CD4-positive, alpha-beta T cell treated with Interferon alpha-2 for 1 hour (primary cell): ENCODE measurements around the gene DGKZ.

ENCODE experiments used
- DNase-seq, 2 donors: peaks; one replicate each; pipeline ENCODE4 v3.0.0-alpha.2; 2020 to 2022

The DGKZ gene

DNA sequence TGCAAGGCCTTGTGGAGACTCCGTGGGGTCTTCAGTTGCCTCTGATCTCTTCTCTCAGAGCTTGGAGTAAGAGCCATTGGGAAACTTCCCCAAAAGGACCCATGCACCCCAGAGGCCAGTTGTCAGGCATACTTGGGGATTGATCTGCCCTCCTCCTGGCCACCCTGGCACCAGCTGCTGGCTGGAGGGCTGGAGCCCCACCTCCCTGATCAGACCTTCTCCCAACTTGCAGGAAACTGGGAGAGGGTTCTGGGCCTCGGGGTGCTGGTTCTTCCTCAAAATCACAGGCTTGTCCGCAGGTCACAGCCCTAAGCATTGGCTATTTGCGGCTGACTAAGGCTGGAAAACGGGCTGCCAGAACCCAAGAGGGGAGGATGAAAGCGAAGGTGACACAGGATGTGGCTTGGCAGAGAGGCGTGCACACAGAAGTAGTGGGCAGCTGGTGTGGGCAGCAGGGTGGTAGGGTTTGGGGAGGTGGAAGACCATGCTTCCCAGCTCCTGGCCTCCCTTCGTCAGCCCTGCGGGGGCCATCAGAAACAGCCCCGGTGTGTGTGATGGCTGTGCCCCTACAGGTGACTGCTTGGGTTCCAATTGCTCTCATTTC lies 1.3 kb upstream of the DGKZ start:
- peak in 1 of 2 donors; percentile 44 for DNase-seq

DNA sequence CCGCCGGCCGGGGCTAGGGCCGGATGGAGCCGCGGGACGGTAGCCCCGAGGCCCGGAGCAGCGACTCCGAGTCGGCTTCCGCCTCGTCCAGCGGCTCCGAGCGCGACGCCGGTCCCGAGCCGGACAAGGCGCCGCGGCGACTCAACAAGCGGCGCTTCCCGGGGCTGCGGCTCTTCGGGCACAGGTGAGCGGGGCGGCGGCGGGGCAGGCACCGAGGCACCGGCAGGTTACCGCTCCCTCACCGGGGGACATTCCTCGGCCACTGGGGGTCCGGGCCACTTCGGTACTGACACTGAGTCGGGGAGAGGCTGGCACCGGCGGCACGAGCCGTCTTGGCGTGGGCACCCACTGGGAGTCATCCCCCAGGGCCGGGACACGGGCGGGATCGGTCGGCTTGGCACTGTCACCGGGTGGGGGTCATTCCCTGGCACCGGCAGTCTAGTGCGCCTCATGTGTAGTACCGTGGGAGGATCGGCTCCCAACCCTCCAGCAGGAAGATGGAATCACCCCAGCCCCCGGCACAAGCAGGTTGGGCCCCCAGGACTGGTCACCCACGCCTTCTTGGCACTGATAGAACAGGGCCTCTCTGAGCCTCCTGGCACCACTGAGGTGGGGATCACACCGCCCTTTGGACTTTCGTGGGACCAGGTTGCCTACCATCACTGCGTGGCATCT lies 511 bp downstream of the DGKZ start:
- DNase-seq: no peak

DNA sequence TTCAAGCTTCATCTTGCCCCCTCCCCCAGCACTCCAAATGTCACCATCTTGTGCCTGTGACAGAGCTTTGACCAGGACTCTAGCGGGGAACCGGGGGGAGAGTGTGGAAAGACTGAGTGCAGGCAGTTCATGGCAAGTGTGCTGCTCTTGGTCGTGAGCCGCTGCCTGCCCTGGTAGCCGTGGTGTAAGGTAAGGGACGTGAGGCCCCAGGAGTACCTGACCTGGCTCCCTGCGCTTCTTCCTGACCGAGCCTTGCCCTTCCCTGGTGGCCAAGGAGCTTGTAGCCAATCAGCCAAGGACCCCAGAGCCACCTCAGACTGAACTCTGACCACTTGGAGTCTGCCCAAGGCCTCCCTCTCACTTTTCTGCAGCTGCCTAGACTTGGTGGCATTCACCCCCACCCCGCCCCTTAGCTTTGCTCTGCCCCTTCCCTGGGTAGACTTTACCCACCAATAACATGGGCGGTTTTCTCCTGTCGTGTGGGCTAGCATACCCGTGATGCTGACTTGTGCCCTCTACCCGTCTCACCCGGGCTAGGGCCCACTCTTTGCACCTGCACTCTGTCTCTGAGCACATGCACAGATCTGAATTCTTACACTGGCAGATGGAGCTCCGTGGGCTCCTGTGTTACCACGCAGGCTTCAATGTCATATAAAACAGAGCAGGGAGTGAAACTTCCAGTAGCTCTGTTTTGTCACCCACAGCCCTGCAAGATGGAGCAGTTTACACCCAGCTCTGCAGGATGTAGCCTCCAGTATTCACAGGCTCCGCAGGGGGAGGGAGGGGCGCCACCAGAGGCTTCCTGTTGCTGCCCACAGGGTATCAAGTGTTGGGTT lies 1.5 kb downstream of the DGKZ start:
- DNase-seq: peak; percentile 31 to 72

DNA sequence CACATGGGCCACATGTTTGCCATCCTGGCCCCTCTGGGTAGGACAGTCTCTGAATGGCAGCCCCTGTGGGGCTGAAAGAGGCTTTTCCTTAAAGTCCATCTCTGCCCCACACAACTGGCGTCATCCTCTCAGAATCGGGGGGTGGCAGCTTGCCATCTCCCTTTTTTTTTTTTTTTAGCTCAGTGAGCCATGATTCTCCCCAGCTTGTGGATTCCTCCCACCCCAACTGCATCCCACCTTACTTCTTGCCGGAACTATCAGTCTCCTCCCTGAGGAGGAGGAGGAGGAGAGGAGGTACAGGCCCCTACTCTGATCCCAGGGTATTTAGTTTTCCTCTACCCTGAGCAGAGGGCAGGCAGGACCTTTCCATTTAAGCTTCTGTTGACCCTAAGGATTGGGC lies 3.4 kb downstream of the DGKZ start:
- no peak for DNase-seq

DNA sequence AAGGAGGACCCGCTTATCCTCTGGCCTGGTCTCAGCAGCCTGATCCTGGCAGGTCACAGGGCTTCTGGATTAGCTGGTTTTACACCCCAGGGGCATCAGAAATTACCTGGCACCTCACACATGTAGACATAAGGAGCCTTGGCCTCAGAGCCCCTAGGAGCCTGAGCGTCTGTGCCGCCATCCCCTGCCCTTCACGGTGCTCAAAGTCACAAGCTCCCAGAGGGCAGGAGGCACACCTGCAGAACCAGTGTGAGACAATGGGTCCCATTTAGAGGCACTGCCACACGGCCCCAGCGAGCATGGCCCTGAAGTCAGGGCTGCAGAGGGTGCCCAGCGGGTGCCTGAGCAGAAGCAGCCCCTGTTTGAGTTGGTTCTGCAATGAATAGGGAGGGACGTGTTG lies 3.9 kb downstream of the DGKZ start:
- no peak for DNase-seq

DNA sequence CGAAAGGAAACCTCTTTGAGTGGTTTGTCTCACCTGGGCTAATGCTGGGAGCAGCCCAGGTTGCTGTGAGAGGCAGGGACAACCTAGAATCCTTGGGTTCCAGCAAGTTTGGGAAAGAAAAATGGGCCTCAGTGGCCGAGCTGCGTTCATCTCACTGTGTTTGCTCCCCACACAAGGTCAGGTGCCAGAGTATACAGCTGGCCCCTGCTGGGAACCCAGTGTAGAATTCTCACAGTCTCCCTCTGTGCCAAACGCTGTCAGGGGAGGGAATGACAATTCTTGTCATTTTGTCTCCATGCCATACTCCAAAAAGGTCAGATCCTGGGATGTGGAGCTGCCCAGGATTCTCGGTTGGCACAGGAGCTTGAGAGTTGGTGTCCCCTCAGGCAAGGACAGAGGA lies 4.3 kb downstream of the DGKZ start:
- no peak for DNase-seq

DNA sequence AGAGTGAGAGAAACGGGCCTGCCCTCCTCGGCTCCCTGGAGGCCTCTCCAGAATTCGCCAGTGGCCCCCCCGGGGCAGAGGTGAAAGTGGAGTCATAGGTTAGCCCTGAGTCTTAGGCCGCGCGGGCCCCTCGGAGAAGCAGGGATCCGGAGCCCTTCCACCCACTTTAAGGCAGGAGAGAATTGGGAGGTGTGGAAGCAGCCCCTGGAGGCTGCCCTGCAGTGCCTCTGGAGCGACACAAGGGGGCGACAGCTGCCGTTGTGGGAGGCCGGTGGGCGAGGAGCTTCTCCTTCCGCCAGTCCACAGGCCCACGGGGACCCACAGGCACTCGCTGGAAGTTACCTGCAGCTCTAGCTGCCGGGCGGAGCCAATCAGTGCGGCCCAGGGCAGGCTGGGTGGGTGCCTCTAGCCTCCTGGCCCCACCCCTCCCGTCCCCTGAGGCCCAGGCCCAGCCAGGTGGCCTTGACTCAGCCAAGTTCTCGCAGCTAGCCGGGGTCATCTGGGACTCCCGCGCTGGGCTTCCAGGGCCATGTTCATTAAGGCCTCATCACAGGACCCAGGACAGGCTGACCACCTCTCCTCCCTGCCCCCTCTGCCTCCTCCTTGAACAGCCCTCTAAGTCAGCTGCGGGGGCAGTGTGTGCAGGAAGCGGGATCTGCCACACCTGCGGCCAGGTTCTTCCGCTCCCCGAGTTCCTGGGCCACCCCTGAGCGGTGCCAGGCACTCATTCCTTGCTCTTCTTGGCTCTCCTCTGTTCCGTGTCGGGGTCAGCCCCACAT lies 5.0 kb downstream of the DGKZ start:
- peak; percentile 76 to 89 for DNase-seq

DNA sequence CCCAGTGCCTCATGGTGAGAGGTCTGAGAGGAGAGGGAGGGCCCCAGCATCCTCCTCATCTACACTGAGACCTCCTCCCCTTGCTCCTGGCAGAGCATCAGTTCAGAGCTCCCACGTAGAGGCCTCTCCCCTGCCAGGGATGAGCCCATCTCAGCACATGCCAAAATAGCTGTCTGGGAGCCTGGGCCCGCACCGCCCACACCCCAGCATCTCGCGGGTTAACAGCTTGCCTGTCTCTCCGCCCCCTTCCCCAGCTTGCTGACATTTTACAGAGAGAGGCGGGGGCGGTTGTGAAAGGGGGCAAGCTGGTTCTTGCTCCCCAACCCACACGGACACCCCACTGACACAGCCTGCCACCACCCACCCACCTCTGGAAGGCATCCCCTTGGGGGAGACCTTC lies 6.4 kb downstream of the DGKZ start:
- no peak for DNase-seq

DNA sequence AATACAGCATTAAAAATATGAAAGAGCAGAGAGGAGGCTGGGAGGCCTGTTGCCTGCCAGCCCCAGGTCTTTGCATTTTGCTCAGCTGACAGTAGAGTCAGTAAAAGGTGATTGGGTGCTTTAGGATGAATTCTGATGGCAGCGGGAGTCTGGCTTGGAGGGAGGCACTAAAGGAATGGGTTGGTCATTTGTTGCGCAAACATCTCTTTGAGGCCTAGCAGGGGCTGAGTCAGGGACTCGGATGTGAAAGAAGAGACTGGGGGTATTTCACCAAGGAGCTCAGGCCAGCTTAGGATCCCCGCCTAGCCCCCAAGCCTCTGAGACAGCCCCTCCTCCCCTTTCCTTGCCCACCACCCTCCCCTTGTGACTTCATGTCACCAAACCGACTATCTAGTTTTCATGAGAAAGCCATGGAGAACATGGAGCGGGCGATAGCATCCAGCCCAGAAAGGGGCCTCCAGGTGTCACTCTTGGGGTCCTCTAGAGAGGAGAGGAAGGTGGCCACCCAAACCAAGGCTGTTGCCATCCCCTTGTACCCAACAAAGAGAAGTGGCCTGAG lies 9.7 kb downstream of the DGKZ start:
- no peak for DNase-seq

DNA sequence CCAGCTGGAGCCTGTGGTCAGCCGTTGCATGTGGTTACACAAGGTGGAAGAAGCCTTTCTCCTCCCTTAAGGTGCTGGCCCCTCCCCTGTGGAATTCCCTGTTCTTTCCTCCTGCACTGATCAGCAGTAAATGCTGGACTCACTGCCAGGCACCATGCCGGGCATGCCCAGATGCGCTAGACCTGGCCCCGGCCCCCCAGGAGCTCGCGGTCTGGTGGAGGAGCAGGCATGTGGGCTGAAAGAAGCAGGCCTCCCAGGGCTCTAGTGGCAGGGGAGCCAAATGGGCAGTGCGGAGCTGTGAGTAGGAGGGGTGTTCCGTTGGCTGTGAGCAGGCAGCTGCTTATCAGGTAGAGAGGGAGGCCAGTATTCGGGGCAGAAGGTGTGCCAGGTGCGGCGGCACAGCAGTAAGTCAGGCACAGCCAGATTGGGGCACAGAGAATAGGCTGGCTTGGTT lies 10.2 kb downstream of the DGKZ start:
- no peak for DNase-seq

DNA sequence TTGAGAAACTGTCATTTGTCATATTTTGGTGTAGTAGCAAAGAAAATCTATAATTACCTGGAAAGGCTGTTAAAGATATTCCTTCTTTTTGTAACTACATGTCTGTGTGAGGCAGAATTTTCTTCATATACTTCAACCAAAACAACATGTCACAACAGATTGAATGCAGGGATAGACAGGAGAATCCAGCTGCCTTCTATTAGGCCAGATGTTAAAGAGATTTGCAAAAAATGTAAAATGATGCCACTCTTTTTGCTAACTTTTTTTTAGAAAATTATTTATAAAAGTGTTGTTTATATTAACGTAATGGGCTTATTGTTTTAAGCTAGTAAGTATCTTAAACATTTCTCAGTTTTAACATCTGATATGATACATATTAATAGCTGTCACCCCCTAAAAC lies 12.7 kb downstream of the DGKZ start:
- no peak for DNase-seq

DNA sequence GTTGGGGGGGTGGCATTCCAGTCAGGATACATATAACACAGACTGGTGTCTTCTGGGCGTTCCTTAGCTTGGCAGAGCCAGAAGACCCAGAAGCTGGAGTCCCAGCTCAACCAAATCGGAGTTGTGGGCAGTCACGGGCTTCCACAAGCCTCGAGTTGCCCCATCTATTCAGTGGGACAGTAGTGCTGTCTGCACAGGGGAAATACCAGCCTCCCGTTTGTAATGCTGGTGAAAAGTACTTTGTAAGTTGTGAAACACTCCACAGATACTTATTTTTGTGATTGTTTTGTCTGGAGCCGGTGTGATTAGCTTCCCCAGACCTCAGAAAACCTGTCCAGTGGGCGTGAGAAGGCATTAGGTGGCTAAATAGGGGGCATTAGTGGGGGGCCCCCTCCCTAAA lies 13.6 kb downstream of the DGKZ start:
- DNase-seq: no peak

DNA sequence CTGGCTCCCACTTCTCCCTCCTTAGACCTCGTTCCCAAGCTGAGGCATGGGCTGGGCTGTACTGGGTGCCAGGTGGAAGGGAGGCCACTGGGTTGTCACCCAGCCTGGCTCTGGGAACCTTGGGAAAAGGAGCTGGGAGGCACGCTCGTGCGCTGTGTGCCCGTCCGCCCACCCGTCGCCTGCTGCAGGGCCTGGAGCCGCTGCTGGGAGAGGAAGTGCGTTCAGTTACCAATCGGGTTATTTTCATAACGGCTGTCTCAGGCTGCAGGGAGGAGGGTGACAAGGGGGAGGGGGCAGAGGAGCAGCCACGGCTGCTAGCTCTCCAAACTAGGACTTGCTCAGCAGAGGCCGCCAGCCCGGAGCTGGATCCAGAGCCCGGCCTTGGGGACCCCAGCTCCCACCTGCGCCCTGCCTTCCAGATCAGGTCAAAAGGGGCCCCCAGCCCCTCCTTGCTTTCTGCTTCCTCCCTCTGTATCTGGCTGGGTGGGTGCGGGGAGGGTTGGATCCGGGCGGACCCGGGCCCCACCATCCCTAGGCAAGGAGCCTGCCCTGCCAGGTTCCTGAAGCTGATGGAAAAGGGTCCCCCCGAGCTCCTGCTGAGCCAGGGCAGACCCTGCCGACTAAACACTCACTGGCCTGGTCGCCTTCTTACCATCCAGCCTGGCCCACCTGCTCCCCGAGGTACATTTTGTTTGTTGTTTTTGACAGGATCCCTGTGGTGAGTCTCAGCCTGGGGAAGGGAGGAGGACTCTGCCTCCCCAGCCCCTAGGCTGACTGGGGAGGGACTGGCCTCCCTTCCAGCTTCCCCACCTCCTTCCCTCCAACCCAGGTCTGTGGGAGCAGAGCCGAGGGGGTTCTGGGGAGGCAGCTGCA lies 14.3 kb downstream of the DGKZ start:
- DNase-seq: peak; percentile 59 to 63

DNA sequence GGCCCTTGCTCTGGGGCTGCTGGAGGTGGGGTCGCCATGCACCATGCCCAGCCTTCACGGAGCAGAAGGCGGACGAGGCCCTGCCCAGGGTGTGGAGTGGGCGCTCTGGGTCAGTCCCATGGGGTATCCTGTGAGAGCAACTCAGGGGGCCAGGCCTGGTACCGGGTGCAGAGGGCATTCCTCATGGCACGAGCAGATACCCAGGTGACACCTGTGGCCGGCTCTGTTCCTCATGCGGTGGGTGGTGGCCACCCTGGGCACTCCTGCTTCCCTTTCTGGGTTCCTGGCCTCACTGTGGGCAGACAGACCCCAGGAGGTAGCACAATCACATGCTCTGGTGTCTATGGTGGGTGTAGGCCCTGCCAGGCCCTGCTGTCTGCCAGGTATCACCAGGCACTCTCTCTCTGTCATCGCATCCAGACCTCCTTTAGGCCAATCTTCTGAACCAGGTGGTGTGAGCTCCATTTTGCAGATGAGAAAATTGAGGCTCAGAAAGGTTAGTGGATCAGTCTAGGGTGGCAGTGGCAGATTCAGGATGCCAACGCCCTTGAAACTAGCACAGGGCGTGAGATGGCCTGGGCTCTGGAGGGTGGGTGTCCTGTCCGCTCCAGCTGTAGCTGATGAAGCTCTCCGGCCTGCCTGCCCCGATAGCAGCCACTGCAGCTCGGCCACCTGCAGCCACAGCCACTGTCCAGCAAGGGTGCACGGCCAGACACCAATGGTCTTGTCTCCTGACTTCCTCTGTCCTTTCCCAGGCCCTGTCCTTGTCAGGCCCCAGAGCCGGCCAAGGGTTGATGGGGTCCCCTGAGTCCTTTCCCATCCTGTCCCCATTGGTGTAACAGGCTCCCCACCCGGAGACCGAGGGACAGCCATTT lies 15.1 kb downstream of the DGKZ start:
- DNase-seq: no peak

DNA sequence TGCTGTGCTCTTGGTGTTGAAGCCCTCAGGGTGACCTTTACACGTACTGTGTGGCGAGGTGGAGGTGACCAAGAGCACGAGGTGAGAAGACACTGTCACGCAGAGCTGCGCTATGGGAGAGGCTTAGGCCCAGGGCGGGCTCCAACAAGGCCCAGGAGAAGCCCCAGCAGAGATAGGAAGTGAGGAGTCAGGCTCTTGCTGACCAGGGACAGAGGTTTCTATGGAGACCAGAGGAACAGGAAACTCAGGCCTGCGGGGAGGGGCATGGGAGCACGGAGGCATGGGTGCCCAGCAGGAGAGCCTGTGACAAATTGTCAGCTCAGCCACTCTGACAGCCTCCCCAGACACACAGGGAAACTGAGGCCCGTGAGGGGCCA lies 15.8 kb downstream of the DGKZ start:
- peak in 1 of 2 donors; percentile 43 for DNase-seq

DNA sequence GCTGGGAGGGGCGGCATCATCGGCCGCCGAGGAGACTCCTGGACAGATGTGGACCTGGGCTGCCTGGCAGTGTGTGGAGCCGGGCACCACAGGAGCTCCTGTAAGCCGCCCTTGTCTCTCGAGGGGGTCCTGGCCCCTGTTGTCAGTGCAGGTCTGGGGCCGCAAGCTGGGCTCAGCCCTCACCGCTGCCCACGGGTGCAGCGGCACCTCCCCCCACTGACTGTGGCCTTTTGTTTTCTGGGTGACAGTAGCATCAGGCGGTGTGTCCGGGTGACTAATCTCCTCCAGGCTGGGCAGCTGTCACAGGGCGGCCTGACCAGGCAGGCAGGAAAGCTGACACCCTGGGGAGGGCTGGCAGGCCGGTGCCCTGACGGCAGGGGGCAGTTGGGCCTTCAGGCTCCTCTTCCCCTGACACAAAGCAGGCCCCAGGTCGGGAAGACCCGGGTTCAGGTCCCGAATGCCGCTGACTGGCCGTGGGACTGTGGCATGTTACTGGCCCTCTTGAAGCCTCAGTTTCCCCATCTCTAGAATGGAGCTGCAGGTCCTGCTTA lies 16.3 kb downstream of the DGKZ start:
- no peak for DNase-seq

DNA sequence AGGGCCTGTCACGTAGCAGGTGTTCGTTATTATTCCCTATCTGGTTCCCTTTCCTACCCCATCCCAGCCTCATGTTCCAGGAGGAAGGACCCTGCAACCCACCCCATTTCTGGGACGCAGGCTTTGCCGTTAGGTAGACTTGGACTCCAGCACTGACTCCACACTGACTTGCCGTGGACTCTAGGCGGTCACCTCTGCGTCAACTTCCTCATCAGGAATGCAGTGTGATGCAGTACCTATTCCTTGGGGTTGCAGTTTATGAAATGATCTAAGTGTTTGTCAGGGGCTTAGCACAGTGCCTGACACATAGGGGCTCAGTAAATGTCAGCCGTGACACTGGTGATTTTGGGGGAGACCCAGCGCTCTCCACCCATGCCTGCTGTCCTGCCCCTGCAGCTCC lies 16.8 kb downstream of the DGKZ start:
- DNase-seq: no peak

DNA sequence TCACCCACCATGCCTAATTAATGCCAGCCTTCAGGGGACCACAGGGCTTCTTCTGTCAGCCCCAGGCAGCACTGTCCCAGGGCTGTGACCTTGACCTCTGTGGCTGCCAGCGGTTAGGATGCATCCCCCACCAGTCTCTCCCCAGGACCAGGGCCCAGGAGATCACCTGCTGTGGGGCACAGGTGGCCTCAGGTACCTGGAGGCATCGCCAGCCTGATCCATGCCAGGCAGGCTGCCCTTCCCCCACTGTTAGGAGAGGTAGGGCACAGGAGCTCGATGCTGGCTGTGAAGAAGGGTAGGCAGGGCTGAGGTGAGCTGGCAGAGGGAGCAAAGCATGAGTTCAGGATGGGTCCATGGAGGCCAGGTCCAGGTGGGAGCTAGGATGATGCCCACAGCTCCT lies 17.5 kb downstream of the DGKZ start:
- DNase-seq: no peak

DNA sequence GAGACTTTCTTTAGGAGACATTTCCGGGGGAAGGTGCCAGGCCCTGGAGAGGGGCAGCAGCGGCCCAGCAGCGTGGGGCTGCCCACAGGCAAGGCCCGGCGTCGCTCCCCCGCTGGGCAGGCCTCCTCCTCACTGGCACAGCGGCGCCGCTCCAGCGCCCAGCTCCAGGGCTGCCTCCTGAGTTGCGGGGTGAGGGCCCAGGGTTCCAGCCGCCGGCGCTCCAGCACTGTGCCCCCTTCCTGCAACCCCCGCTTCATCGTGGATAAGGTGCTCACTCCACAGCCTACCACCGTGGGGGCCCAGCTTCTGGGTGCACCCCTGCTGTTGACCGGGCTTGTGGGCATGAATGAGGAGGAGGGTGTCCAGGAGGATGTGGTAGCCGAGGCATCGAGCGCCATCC lies 19.0 kb downstream of the DGKZ start:
- no peak for DNase-seq

DNA sequence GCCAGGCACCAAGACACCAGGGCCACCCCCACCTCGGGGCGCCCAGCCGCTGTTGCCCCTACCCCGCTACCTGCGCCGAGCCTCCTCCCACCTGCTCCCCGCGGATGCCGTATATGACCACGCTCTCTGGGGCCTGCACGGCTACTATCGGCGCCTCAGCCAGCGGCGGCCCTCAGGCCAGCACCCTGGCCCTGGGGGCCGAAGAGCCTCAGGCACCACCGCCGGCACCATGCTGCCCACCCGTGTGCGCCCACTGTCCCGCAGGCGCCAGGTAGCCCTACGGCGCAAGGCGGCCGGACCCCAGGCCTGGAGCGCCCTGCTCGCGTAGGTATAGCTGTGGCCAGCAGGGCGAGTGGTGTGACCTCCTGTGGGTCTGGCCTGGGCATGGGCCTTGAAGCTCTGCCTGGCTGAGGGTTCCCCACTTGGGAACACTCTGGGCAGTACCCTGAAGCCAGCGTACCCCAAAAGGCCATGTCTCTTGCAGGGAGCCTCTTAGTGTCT lies 19.4 kb downstream of the DGKZ start:
- no peak for DNase-seq
